Activated CD8-positive, alpha-beta T cell treated with anti-CD3 and anti-CD28 coated beads, Interleukin-2, amount 10 ng/mL, durations not matched to agents 7 days and 5 days (primary cell): ENCODE data around the gene LILRB3. TPM values are rescaled to one million over a fixed set of nuclear protein-coding genes. Genes with fewer than 3 reads are reported as not detected.
"Not testable (repeated sequence)": the region's sequence is repeated elsewhere in the genome, so short reads cannot be mapped to it uniquely, and the experiment has no call there.

Source experiments
- ATAC-seq: fragments of 150-1000 bp; cut with Tn5 transposase; one replicate; pipeline ENCODE4 v1.10.0; 2021; ENCODE audit warnings: moderate library complexity
- CTCF ChIA-PET: fragments of 350-600 bp; sonication (Branson Sonifier 250); formaldehyde crosslinking; loops from one replicate; lab custom pipeline; 2021; ENCODE audit warnings: antibody characterized with exemption; lab: Charles Lee
- POLR2A ChIA-PET: fragments of 350-600 bp; sonication (Branson Sonifier 250); formaldehyde crosslinking; loops from one replicate; lab custom pipeline; 2021; ENCODE audit warnings: antibody characterized with exemption; lab: Charles Lee
- DNase-seq: peaks from one replicate; pipeline ENCODE4 v3.0.0-alpha.2; 2020
- H3K27ac Mint-ChIP-seq: one replicate; pipeline ENCODE4 v1.8.0; 2021; ENCODE audit warnings: mild to moderate bottlenecking, mixed read lengths
- H3K27me3 Mint-ChIP-seq: one replicate; pipeline ENCODE4 v1.8.0; 2021; ENCODE audit warnings: low read depth, mixed read lengths
- H3K36me3 Mint-ChIP-seq: one replicate; pipeline ENCODE4 v1.8.0; 2021; ENCODE audit warnings: low read depth, mixed read lengths
- H3K4me1 Mint-ChIP-seq: one replicate; pipeline ENCODE4 v1.8.0; 2021; ENCODE audit warnings: low read depth, mixed read lengths
- H3K4me3 Mint-ChIP-seq: one replicate; pipeline ENCODE4 v1.8.0; 2021; ENCODE audit warnings: mild to moderate bottlenecking, mixed read lengths
- H3K9me3 Mint-ChIP-seq: one replicate; pipeline ENCODE4 v1.8.0; 2022; ENCODE audit warnings: mixed read lengths; ENCODE audit not compliant: insufficient read depth
- total RNA-seq, 2 experiments: library from RNA; stranded (reverse); gene quantifications; one replicate each; pipeline ENCODE4 v1.2.3, GENCODE V29; 2021

Gene LILRB3
- total RNA-seq, 2 experiments from 2014 or later, result 1.1 to 1.5 TPM

DNA sequence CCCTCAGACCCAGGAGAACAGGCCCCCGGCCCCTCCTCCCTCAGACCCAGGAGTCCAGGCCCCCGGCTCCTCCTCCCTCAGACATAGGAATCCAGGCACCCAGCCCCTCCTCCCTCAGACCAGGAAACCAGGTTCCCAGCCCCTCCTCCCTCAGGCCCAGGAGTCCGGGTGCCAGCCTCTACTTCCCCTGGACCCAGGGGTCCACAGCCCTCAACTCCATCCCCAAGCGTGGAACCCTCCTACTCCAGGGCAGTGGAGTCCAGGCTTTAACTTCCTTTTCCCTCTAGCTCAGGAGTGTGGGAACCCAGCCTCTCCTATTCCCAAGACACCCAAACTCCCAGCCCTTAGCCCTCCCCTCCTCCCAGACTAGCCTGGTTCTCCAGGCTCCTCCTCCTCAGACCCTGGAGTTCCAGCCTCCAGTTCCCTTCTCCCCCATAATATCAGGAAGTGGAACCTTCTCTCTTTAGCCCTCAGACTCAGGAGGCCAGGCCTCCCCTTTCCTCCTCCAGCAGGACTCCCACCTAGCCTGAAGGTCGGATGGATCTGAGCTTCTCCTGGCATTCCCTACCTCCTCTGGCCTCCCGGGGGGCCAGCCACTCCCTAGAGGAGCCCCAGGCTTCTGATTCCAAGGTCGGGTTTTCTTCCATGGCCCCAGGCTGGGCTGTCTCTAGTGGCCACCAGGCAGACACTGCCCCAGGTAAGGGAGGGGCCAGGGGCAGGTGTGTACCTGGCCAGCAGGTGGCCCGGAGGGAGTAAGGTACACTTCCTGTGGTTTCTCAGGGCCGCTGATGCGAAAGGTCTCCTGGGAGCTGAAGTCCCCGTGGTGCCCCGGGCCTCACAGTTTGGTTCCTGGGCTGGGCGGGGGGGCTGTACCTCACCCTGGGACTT lies 50.1 kb downstream of the LILRB3 start, which contains the start of gene TMC4:
Gene TMC4, minus strand, starts transcription at position 690 of the 888 bp plus-strand sequence. Its CDS starts 43 bp downstream, at position 647.
- no peak within 1 kb of the TSS for H3K27ac Mint-ChIP-seq
- peaks cover 2% of the 10 kb centered on the region for H3K36me3 Mint-ChIP-seq
- peaks cover 11% of the 10 kb centered on the region for H3K4me1 Mint-ChIP-seq
- no peak within 1 kb of the TSS for H3K4me3 Mint-ChIP-seq
- no peaks in the 10 kb centered on the region for H3K27me3 Mint-ChIP-seq
- no peak for ATAC-seq
- ChIA-PET CTCF (interaction anchor here (1.1 kb wide), 1 partner anchor 17 kb away, joined by 4 read pairs; the partner anchor contains the start of gene MBOAT7), POLR2A (interaction anchor here (1.5 kb wide), 1 partner anchor 28 kb away, joined by 5 read pairs; the partner anchor contains the start of gene RPS9)
- no peaks in the 10 kb centered on the region for H3K9me3 Mint-ChIP-seq
- DNase-seq, result no peak

- H3K9me3 Mint-ChIP-seq, DNase-seq, ATAC-seq, H3K4me3 Mint-ChIP-seq, H3K27ac Mint-ChIP-seq, H3K36me3 Mint-ChIP-seq, H3K27me3 Mint-ChIP-seq: not testable (repeated sequence)
- ChIA-PET POLR2A (interaction anchor here (1.1 to 1.9 kb wide), 2 partner anchors 18 to 29 kb away, joined by 3 to 7 read pairs; partner anchors contain the start of genes MBOAT7 and RPS9), CTCF (interaction anchor here (0.9 to 2.1 kb wide), 3 partner anchors 13 to 94 kb away, joined by 3 to 7 read pairs (median 4); partner anchors contain the start of genes LENG1 and MBOAT7)
- peaks cover 11% of the 10 kb centered on the region for H3K4me1 Mint-ChIP-seq
Observed at GRCh38 chr19:54171736-54172431, 50.9 kb downstream of the LILRB3 start.

- Mint-ChIP-seq H3K27me3 (no peaks in the 10 kb centered on the region), H3K4me3 (no peak overlapping the region), H3K27ac (no peak overlapping the region), H3K36me3 (no peaks in the 10 kb centered on the region), H3K4me1 (peaks cover 17% of the 10 kb centered on the region), H3K9me3 (no peaks in the 10 kb centered on the region)
- DNase-seq, result no peak
- no peak for ATAC-seq
- ChIA-PET CTCF (interaction anchor here (0.8 to 3.0 kb wide), 7 partner anchors 17 to 97 kb away, joined by 3 to 22 read pairs (median 4); partner anchors contain the start of gene MBOAT7), POLR2A (interaction anchor here (1.0 kb wide), 1 partner anchor 10 kb away, joined by 3 read pairs; the partner anchor contains the start of gene LENG1)
Observed at GRCh38 chr19:54169149-54169740, 53.6 kb downstream of the LILRB3 start.

DNA sequence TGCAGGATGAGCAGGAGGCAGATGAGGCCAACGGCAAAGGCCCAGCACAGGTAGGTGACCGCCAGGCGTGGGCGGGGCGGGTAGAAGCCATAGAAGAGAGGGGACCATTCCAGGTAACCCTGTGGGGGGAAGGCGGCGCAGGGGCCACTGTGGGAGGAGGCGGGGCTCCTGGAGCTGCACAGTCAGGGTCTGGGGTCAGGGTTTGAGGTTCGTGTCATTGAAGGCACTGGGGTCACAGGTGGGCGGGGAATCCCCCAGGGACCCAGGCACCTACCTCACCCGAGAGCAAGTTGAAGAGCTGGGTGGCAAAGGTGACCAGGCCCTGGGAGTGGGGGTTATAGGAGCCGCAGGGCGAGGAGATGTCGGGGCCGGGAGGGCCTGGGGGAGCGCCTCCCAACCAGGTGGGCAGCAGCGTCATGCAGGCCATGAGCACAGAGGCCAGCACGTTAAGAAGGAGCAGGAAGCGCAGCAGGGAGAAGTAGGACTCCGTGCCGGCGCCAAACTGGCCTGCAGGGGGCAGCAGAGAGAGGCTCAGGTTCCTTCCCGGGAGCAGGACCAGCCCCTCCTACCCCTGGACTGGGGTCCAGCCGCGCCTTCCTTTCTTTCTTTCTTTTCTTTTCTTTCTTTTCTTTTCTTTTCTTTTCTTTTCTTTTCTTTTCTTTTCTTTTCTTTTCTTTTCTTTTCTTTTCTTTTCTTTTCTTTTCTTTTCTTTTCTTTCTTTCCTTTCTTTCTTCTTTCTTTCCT lies 54.5 kb downstream of the LILRB3 start:
- Mint-ChIP-seq H3K36me3 (no peaks in the 10 kb centered on the region), H3K9me3 (no peaks in the 10 kb centered on the region), H3K27me3 (no peaks in the 10 kb centered on the region), H3K4me3 (no peak overlapping the region), H3K27ac (no peak overlapping the region), H3K4me1 (peaks cover 21% of the 10 kb centered on the region)
- ATAC-seq, result peak; percentile 89
- peak; percentile 93 for DNase-seq
- ChIA-PET CTCF (interaction anchor here (1.0 to 3.0 kb wide), 7 partner anchors 10 to 220 kb away, joined by 3 to 22 read pairs (median 5); partner anchors contain the start of gene MBOAT7), POLR2A (interaction anchor here (0.6 to 1.1 kb wide), 3 partner anchors 9 to 281 kb away, joined by 3 to 6 read pairs (median 4); partner anchors contain the start of genes LENG1, LENG8 and MBOAT7)

Other genes with a start within 250 kb of the LILRB3 start
- gene CACNG6, start 231.4 kb downstream of the LILRB3 start, total RNA-seq, result not detected
- not detected for gene VSTM1, start 159.1 kb downstream of the LILRB3 start, total RNA-seq
- gene TARM1, start 141.6 kb downstream of the LILRB3 start, total RNA-seq, result not detected
- under 1 TPM; 0.34 to 0.42 TPM for gene OSCAR, start 122.2 kb downstream of the LILRB3 start, total RNA-seq
- 100 to 1,000 TPM; 138 to 152 TPM for gene NDUFA3, start 120.2 kb downstream of the LILRB3 start, total RNA-seq
- gene TFPT, start 107.3 kb downstream of the LILRB3 start, total RNA-seq, result 10 to 100 TPM; 50.9 to 51.4 TPM
- gene PRPF31, start 107.3 kb downstream of the LILRB3 start, total RNA-seq, result 10 to 100 TPM; 77.5 to 82.8 TPM
- gene CNOT3, start 85.2 kb downstream of the LILRB3 start, total RNA-seq, result 10 to 100 TPM; 55.1 to 58.4 TPM
- 1 to 10 TPM; 6.6 to 7.5 TPM for gene LENG1, start 63.3 kb downstream of the LILRB3 start, total RNA-seq
- under 1 TPM; 0.55 to 0.76 TPM for gene TMC4, start 49.8 kb downstream of the LILRB3 start, total RNA-seq
- gene MBOAT7, start 33.4 kb downstream of the LILRB3 start, total RNA-seq, result 10 to 100 TPM; 56.9 to 58.8 TPM
- gene TSEN34, start 31.7 kb downstream of the LILRB3 start, total RNA-seq, result 10 to 100 TPM; 11.2 to 11.9 TPM
- gene RPS9, start 22.1 kb downstream of the LILRB3 start, total RNA-seq, result 1,000 to 10,000 TPM; 1,244 to 1,253 TPM
- under 1 TPM in 1 of 2 experiments, not detected in 1; 0.18 TPM for gene LILRA6, start 19.8 kb upstream of the LILRB3 start, total RNA-seq
- not detected for gene LILRB5, start 34.3 kb upstream of the LILRB3 start, total RNA-seq
- gene LILRB2, start 58.1 kb upstream of the LILRB3 start, total RNA-seq, result not detected
- not detected for gene LILRA5, start 90.2 kb upstream of the LILRB3 start, total RNA-seq
- not detected for gene LILRA4, start 116.2 kb upstream of the LILRB3 start, total RNA-seq
- 10 to 100 TPM; 92.8 to 97.6 TPM for gene LAIR1, start 141.9 kb upstream of the LILRB3 start, total RNA-seq
- 1 to 10 TPM in 1 of 2 experiments, under 1 TPM in 1; 0.99 to 1.3 TPM for gene TTYH1, start 192.5 kb upstream of the LILRB3 start, total RNA-seq
- gene LENG8, start 226.2 kb upstream of the LILRB3 start, total RNA-seq, result 100 to 1,000 TPM; 171 to 181 TPM
- gene LENG9, start 240.8 kb upstream of the LILRB3 start, total RNA-seq, result 1 to 10 TPM; 5.3 to 5.6 TPM